IMR-90 (cell line): ENCODE measurements around the gene ATP6V0A4. TPM values are rescaled to one million over a fixed set of nuclear protein-coding genes. Genes with fewer than 3 reads are reported as not detected.

Source experiments
- ATAC-seq: fragments of 200-7000 bp; cut with Tn5 transposase; 2 replicates; pipeline ENCODE4 v1.9.1; 2020; ENCODE audit warnings: low read depth, mild to moderate bottlenecking, moderate library complexity
- BruUV-seq: library from RNA; stranded (reverse); fragments of 400-500 nt; replicated peaks from 2 replicates; lab custom pipeline; 2021; lab: Mats Ljungman, UMichigan
- CTCF ChIA-PET: fragments of 300-600 bp; formaldehyde crosslinking; extraction: SDS; loops from one replicate; lab custom pipeline; 2021; ENCODE audit warnings: antibody characterized with exemption; lab: Yijun Ruan, JAX
- POLR2A ChIA-PET: fragments of 300-600 bp; sonication (Branson Sonifier 250); formaldehyde crosslinking; loops from one replicate; lab custom pipeline; 2022; ENCODE audit warnings: antibody characterized with exemption; ENCODE audit not compliant: unreplicated experiment; lab: Charles Lee
- DNase-seq: peaks from one replicate; pipeline ENCODE4 v3.0.0; 2013
- H2AFZ ChIP-seq: replicated peaks from 2 replicates; pipeline ENCODE3; 2013; ENCODE audit warnings: low read length, mild to moderate bottlenecking; ENCODE audit not compliant: poor library complexity
- H2AK5ac ChIP-seq: 2 replicates; pipeline ENCODE4 v1.6.1; 2013; ENCODE audit warnings: low read depth, low read length, inconsistent platforms
- H2AK9ac ChIP-seq: replicated peaks from 2 replicates; pipeline ENCODE3; 2013; ENCODE audit warnings: mild to moderate bottlenecking, low read depth, low read length, moderate library complexity; ENCODE audit not compliant: poor library complexity
- H2BK120ac ChIP-seq: 2 replicates; pipeline ENCODE4 v1.6.1; 2013; ENCODE audit warnings: low read depth, low read length, inconsistent platforms
- H2BK15ac ChIP-seq: 3 replicates; pipeline ENCODE4 v1.6.1; 2013; ENCODE audit warnings: low read depth, low read length, inconsistent platforms
- H2BK20ac ChIP-seq: 2 replicates; pipeline ENCODE4 v1.6.1; 2013; ENCODE audit warnings: low read depth, mild to moderate bottlenecking, inconsistent platforms, low read length, moderate library complexity
- H2BK5ac ChIP-seq: 2 replicates; pipeline ENCODE4 v1.6.1; 2013; ENCODE audit warnings: mild to moderate bottlenecking, low read depth, low read length, inconsistent platforms; ENCODE audit not compliant: poor library complexity, severe bottlenecking
- H3K14ac ChIP-seq: replicated peaks from 2 replicates; pipeline ENCODE4 v1.6.1; 2013; ENCODE audit warnings: low read depth, low read length, inconsistent platforms
- H3K18ac ChIP-seq: 2 replicates; pipeline ENCODE4 v1.6.1; 2013; ENCODE audit warnings: low read depth, low read length, control low read depth
- H3K23ac ChIP-seq: 2 replicates; pipeline ENCODE4 v1.6.1; 2013; ENCODE audit warnings: low read depth, low read length, inconsistent platforms
- H3K27ac ChIP-seq: 2 replicates; pipeline ENCODE4 v1.5.1; 2013; ENCODE audit warnings: mild to moderate bottlenecking, control low read depth, low read length; ENCODE audit not compliant: insufficient read depth
- H3K27me3 ChIP-seq: 2 replicates; pipeline ENCODE4 v1.6.1; 2013; ENCODE audit warnings: low read length; ENCODE audit not compliant: control insufficient read depth, insufficient read depth
- H3K36me3 ChIP-seq: 2 replicates; pipeline ENCODE4 v1.6.1; 2013; ENCODE audit warnings: low read length, mixed read lengths; ENCODE audit not compliant: control insufficient read depth, insufficient read depth
- H3K4ac ChIP-seq: 2 replicates; pipeline ENCODE4 v1.6.1; 2013; ENCODE audit warnings: low read depth, low read length, inconsistent platforms
- H3K4me1 ChIP-seq: 2 replicates; pipeline ENCODE4 v1.6.1; 2013; ENCODE audit warnings: low read length, mixed read lengths; ENCODE audit not compliant: control insufficient read depth, insufficient read depth
- H3K4me2 ChIP-seq: 2 replicates; pipeline ENCODE4 v1.6.1; 2013; ENCODE audit warnings: low read depth, mild to moderate bottlenecking, control low read depth, low read length, moderate library complexity
- H3K4me3 ChIP-seq: 2 replicates; pipeline ENCODE4 v1.5.1; 2013; ENCODE audit warnings: low read depth, mild to moderate bottlenecking, control low read depth, low read length, moderate library complexity; ENCODE audit not compliant: insufficient read depth
- H3K56ac ChIP-seq: 2 replicates; pipeline ENCODE4 v1.6.1; 2013; ENCODE audit warnings: low read length, inconsistent platforms; ENCODE audit not compliant: insufficient read depth; ENCODE audit errors: extremely low read depth
- H3K79me1 ChIP-seq, 2 experiments: 2 replicates each; pipeline ENCODE4 v1.6.1; 2013; ENCODE audit warnings: low read length in 2 of 2, inconsistent platforms in 1 of 2, low read depth in 1 of 2
- H3K9ac ChIP-seq: 2 replicates; pipeline ENCODE4 v1.6.1; 2013; ENCODE audit warnings: low read depth, low read length, control low read depth
- H3K9me1 ChIP-seq: 2 replicates; pipeline ENCODE4 v1.6.1; 2013; ENCODE audit warnings: low read length, inconsistent platforms; ENCODE audit not compliant: insufficient read depth
- H3K9me3 ChIP-seq: 2 replicates; pipeline ENCODE4 v1.6.1; 2013; ENCODE audit warnings: low read length; ENCODE audit not compliant: control insufficient read depth, insufficient read depth
- H4K20me1 ChIP-seq: 2 replicates; pipeline ENCODE4 v1.6.1; 2013; ENCODE audit warnings: low read length, inconsistent platforms; ENCODE audit not compliant: insufficient read depth
- H4K5ac ChIP-seq: 2 replicates; pipeline ENCODE4 v1.6.1; 2013; ENCODE audit warnings: mild to moderate bottlenecking, low read depth, low read length, control low read depth
- H4K8ac ChIP-seq, 2 experiments: 2 replicates each; pipeline ENCODE4 v1.6.1; 2013; ENCODE audit warnings: low read depth in 2 of 2, low read length in 2 of 2, control low read depth in 1 of 2, inconsistent platforms in 1 of 2
- H4K91ac ChIP-seq: 2 replicates; pipeline ENCODE4 v1.6.1; 2013; ENCODE audit warnings: low read depth, low read length, inconsistent platforms; ENCODE audit not compliant: insufficient read depth
- MAFK ChIP-seq: IDR thresholded peaks from 2 replicates; pipeline ENCODE4 v1.6.1; 2012; ENCODE audit warnings: low read depth, low read length, improper control_type of control experiment
- RAD21 ChIP-seq: IDR thresholded peaks from 2 replicates; pipeline ENCODE4 v1.6.1; 2012; ENCODE audit warnings: low read length, improper control_type of control experiment
- RFX5 ChIP-seq: IDR thresholded peaks from 2 replicates; pipeline ENCODE4 v1.8.0; 2012; ENCODE audit warnings: low read depth, mild to moderate bottlenecking, low read length, moderate library complexity
- WGBS, 2 experiments: methylation state at CpG; one replicate each; pipeline versions ENCODE4 v1.1.5 to v1.1.7; 2013; ENCODE audit warnings: missing lambda C conversion rate in 2 of 2; ENCODE audit not compliant: insufficient read length in 1 of 2; ENCODE audit errors: extremely low coverage in 2 of 2; 5-methylcytosine and 5-hydroxymethylcytosine counted together
- dilution Hi-C: fragments of 300-500 bp; cut with HindIII; formaldehyde crosslinking; loops from one replicate; pipeline ENCODE4 v1.14.3; 2018; ENCODE audit warnings: low sequenced_read_pairs; ENCODE audit not compliant: unreplicated experiment
- in situ Hi-C: fragments of 300-500 bp; cut with MboI; formaldehyde crosslinking; loops from 3 replicates; pipeline ENCODE4 v1.14.3; 2019; ENCODE audit warnings: low sequenced_read_pairs, inconsistent platforms, mixed read lengths
- intact Hi-C: fragments of 100-400 bp; cut with micrococcal nuclease; formaldehyde crosslinking; loops from 2 replicates; pipeline ENCODE4 v1.10.0; 2022
- polyA plus RNA-seq, 3 experiments: library from polyadenylated mRNA; depleted of rRNA; stranded (reverse); fragments of >200 nt; gene quantifications; 2 replicates each; pipeline ENCODE4 v1.2.3, GENCODE V29; 2012; ENCODE audit warnings: low replicate concordance in 1 of 3
- total RNA-seq: library from RNA; depleted of rRNA; stranded (reverse); fragments of >200 nt; gene quantifications from 2 replicates; pipeline ENCODE4 v1.2.3, GENCODE V29; 2012
- TF ChIP-seq, protein P1 (sequence below): conservative IDR thresholded peaks from 2 replicates; pipeline ENCODE4 v1.5.1; 2012; ENCODE audit warnings: mild to moderate bottlenecking, low read depth, low read length, improper control_type of control experiment

The ATP6V0A4 gene
- total and polyA plus RNA-seq, 2 of the 4 experiments (the other 2 are of a cell fraction): 0.05 to 0.18 TPM

DNA sequence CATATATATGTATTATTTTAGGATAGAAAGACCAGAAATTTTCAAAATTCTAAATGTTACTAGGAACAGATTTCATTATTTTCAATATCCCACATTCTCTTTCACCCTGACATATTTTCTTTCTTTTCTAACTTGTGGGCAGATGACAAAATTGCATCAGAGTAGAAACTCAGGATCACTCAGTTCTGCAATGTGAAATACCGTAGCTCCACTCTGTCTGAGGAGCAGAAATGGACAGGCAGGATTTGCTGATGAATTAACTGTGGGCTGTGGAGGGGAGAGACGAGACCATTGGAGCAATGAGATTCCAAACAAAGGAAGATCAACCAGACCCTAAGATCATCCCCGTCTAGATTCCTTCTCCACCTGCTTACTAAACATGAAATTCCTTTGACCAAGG lies 59.9 kb downstream of the ATP6V0A4 start:
- no peak overlapping the region for H3K14ac ChIP-seq
- CTCF ChIA-PET: interaction anchor here (0.7 to 2.7 kb wide), 14 partner anchors 10 to 673 kb away, joined by 3 to 28 read pairs (median 4); partner anchors contain the start of gene TRIM24
- no peaks in the 10 kb centered on the region for H4K20me1 ChIP-seq
- TF ChIP-seq, protein P1, sequence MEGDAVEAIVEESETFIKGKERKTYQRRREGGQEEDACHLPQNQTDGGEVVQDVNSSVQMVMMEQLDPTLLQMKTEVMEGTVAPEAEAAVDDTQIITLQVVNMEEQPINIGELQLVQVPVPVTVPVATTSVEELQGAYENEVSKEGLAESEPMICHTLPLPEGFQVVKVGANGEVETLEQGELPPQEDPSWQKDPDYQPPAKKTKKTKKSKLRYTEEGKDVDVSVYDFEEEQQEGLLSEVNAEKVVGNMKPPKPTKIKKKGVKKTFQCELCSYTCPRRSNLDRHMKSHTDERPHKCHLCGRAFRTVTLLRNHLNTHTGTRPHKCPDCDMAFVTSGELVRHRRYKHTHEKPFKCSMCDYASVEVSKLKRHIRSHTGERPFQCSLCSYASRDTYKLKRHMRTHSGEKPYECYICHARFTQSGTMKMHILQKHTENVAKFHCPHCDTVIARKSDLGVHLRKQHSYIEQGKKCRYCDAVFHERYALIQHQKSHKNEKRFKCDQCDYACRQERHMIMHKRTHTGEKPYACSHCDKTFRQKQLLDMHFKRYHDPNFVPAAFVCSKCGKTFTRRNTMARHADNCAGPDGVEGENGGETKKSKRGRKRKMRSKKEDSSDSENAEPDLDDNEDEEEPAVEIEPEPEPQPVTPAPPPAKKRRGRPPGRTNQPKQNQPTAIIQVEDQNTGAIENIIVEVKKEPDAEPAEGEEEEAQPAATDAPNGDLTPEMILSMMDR: no peak
- TF ChIP-seq RAD21 (no peak), MAFK (no peak), RFX5 (no peak)
- DNase-seq (no peak), ATAC-seq (no peak)
- H3K4me2 ChIP-seq: no peak overlapping the region
- H3K9ac ChIP-seq: no peak overlapping the region
- H3K9me1 ChIP-seq: no peaks in the 10 kb centered on the region; the same call in 1 of the 2 replicates
- in situ Hi-C loops (loop anchor here (5.0 to 25.0 kb wide), 4 partner anchors 576 to 1126 kb away; no protein-coding TSS in a partner anchor), dilution Hi-C loops (no loop called here), intact Hi-C loops (loop anchor here (1.0 to 5.0 kb wide), 11 partner anchors 243 to 1131 kb away; partner anchors contain the start of genes CREB3L2, KIAA1549 and TRIM24)
- H2BK5ac ChIP-seq: no peak overlapping the region
- POLR2A ChIA-PET: interaction anchor here (0.9 kb wide), 1 partner anchor 577 kb away, joined by 5 read pairs; no protein-coding TSS in a partner anchor
- H2AK5ac ChIP-seq: no peak overlapping the region
- H4K5ac ChIP-seq: no peak overlapping the region
- H3K4ac ChIP-seq: no peak overlapping the region
- H3K4me3 ChIP-seq: no peak overlapping the region
- H4K91ac ChIP-seq: no peak overlapping the region
- H2BK120ac ChIP-seq: no peak overlapping the region
- no peak overlapping the region for H3K56ac ChIP-seq
- no peaks in the 10 kb centered on the region for H3K36me3 ChIP-seq
- no peaks in the 10 kb centered on the region for H3K27me3 ChIP-seq
- no peaks in the 10 kb centered on the region; the same call in 1 of the 2 replicates for H3K9me3 ChIP-seq
- no peak overlapping the region for H3K18ac ChIP-seq
- H3K27ac ChIP-seq: no peak overlapping the region
- H2AK9ac ChIP-seq: no peak overlapping the region
- H2BK15ac ChIP-seq: no peak overlapping the region
- H3K79me1 ChIP-seq: no peaks in the 10 kb centered on the region
- no peak overlapping the region for H2AFZ ChIP-seq
- WGBS, 2 experiments: no CpG with 5 or more reads among the region's 3 CpGs
- BruUV-seq: no TSS peak
- H3K4me1 ChIP-seq: no peaks in the 10 kb centered on the region
- H4K8ac ChIP-seq: no peak overlapping the region
- no peak overlapping the region for H3K23ac ChIP-seq
- H2BK20ac ChIP-seq: no peak overlapping the region
